Stimulated activated CD4-positive, alpha-beta T cell treated with anti-CD3 and anti-CD28 coated beads, Interleukin-2, amount 100 ng/mL, for 4 hours (primary cell): ENCODE data around the gene ORM1.

Experiments used
- DNase-seq: peaks from one replicate; pipeline ENCODE4 v3.0.0-alpha.2; 2020; ENCODE audit warnings: low read depth

The ORM1 gene

GRCh38 chr9:114287763-114288192 lies 35.1 kb upstream of the ORM1 start:
- no peak for DNase-seq

DNA sequence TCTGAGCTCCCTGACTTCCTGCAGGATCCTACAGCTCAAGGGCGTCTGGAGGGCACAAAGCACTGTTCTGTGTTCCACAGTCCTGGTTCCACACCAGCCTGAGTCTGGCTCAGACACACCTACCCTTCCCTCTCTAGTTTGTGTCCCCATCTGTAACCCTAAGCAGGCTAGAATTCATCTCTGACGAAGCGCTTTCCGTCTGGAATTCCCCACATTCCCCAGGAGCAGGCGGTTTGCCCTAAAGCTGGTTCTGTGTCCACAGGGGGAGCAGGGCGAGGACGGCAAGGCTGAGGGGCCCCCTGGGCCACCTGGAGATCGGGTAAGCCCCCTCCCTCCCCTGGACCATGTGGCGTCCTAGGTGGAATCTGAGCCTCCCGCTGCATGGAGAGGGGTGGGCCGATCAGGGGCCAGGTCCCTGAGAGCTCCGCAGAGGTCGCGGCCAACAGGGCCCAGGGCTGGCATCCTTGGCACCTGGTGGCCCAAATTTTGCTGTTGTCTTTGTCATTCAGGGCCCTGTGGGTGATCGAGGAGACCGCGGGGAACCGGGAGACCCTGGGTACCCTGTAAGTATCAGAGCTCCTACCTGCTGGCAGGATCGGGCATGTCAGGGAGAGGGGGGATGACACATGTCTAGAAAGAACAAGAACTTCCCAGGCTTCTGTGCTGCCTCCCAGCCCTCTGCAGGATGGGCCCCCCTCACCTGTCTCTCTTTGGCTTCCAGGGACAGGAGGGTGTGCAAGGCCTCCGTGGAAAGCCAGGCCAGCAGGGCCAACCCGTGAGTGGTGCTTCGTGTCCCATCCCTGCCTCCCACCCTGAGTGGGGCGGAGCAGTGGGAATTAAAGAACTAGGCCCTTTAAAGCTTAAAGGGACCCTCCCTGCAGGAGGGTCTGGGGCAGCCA lies 34.5 kb upstream of the ORM1 start:
- no peak for DNase-seq

- DNase-seq, result no peak
These were observed 33.8 kb upstream of the ORM1 start for GRCh38 chr9:114289106-114289505.

GRCh38 chr9:114289571-114290481 lies 33.1 kb upstream of the ORM1 start:
- DNase-seq, result no peak

DNA sequence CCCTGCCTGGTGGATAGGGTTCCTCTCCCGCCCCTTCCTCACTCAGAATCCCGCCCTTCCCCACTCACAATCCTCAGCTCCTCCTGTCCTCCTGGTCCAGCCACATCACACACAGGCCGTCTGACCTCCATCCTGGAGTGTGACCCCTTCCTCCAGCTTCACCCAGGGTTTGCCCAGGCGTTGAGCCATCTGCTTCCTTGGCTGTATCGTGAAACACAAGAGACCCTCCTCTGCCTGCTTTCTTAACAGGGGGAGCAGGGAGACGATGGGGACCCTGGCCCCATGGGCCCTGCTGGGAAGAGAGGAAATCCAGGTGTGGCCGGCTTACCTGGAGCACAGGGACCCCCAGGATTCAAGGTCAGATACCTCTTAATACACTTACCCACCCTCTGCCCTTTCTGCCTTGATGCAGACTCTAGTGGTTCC lies 32.3 kb upstream of the ORM1 start:
- DNase-seq, result no peak

GRCh38 chr9:114291064-114291474 lies 31.8 kb upstream of the ORM1 start:
- DNase-seq, result peak; percentile 39

DNA sequence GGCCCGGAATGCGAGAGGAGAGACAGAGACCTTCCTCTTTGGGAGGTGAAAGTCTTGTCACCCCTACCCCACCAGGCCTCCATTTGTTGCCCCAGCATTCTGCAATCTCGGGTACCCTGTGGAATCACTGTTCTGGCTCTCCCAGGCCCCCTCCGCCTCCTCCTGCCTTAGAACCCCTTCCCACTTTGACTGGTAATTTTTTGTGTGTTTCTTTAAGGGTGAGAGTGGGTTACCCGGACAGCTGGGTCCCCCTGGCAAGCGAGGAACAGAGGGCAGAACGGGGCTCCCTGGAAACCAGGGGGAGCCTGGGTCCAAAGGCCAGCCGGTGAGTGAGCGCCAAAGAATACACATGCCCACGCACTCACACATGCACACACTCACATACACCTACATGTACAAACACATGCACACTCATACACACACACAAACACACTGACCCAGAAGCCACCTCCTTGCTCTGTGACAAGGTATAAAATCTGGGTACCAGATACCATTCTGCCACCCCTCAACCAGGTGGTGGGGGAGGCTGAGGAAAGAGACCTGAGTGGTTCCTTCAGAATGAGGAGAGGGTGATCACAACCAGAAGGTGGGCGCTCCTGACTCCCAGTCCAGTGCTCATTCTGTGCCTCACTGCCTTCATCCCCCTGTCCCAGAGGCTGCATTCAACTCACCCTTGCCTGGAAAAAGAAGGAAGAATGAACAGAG lies 30.9 kb upstream of the ORM1 start:
- no peak for DNase-seq

DNA sequence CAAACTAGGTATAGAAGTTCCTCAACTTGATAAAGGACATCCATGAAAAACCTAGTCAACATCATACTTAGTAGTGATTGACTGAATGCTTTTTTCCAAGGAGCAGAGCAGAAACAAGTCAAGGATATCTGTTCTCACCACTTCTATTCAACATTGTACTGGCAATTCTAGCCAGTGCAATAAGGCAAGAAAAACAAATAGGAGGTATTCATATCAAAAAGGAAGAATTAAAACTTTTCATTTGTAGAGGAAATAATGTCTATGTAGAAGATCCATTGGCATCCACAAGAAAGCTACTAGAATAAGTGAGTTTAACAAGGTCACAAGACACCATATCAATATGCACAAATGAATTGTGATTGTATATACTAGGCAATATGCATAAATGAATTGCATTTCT lies 28.2 kb upstream of the ORM1 start:
- DNase-seq, result no peak

DNA sequence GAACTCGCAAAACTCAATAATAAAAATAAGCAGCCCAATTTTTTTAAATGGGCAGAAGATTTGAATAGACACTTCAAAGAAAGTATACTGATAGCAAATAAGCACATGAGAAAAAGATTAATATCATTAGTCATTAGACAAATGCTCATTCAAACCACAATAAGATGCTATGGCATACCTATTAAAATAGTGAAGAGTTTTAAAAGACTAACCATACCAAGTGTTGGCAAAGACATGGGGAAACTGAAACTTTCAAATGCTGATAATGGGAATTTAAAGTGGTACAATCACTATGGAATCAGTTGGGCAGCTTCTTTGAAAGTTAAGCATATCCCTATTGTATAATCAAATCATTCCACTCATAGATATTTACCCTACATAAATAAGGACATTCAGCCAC lies 26.6 kb upstream of the ORM1 start:
- no peak for DNase-seq

GRCh38 chr9:114299286-114300152 lies 23.4 kb upstream of the ORM1 start:
- no peak for DNase-seq

DNA sequence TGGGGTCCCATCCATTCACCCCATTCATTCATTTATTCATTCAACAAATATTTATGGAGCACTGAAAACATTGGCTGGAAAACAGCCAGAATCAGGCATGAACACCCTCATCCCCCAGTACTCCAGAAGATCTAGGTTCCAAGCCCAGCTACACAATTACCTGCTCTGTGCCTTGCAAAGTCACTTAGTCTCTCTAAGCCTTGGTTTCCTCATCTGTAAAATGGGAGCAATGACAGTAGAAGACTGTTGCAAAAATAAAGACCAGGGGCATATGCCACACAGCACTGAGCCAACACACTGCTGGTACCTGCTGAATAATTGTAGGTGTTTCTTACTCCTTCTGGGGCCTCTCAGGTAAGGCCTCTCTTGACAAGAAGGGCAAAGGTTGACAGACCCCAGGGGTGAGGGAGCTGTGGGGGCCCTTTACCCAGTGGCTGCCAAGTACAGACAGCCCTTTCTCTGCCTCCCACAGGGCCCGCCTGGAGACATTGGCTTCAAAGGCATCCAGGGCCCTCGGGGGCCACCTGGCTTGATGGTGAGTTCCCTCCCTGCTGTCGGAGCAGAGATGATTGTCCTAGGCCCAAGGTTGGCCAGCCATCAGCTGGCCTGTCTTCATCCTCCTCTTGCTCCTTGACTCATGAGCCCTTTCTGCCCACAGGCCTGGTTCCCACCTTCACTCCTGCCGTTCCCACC lies 22.6 kb upstream of the ORM1 start:
- no peak for DNase-seq

GRCh38 chr9:114300846-114301797 lies 21.8 kb upstream of the ORM1 start:
- no peak for DNase-seq

GRCh38 chr9:114301798-114302565 lies 20.9 kb upstream of the ORM1 start:
- DNase-seq, result no peak

DNA sequence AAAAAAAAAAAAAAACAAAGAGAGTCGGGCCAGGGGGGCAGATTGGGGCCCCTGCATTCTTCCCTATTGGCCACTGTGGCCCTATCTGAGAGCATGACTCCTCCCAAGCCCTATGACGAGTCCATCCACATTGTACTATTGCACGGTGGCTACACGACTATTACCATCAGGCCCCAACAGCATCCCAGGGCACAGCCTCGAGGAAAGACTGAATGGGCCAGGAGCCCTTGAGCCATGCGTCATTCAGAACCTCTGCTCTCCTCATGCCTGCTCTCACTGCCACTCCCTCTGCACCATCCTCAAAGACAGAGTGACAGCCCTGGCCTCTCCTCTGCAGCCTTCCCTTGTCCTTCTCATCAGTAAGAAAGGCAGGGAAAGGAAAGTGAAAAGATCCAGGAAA lies 20.2 kb upstream of the ORM1 start:
- DNase-seq, result no peak

- DNase-seq, result no peak
These were observed 19.3 kb upstream of the ORM1 start for GRCh38 chr9:114303571-114303970.

DNA sequence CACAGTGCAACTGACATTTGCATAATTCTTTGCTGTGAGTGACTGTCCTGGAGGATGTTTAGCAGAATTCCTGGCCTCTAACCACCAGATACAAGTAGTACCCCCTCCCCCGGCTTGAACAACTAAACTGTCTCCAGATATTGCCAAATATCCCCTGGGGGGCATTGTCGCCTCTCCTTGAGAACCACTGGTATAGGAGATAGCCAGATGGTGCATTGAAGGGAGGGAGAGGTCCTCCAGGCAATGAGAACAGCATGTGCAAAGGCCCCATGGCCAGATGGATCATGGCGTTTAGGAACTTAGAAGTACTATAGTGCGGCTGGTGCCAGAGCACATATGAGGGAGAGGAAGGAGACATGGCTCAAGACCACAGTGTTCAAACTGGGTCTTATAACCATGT lies 18.9 kb upstream of the ORM1 start:
- no peak for DNase-seq

DNA sequence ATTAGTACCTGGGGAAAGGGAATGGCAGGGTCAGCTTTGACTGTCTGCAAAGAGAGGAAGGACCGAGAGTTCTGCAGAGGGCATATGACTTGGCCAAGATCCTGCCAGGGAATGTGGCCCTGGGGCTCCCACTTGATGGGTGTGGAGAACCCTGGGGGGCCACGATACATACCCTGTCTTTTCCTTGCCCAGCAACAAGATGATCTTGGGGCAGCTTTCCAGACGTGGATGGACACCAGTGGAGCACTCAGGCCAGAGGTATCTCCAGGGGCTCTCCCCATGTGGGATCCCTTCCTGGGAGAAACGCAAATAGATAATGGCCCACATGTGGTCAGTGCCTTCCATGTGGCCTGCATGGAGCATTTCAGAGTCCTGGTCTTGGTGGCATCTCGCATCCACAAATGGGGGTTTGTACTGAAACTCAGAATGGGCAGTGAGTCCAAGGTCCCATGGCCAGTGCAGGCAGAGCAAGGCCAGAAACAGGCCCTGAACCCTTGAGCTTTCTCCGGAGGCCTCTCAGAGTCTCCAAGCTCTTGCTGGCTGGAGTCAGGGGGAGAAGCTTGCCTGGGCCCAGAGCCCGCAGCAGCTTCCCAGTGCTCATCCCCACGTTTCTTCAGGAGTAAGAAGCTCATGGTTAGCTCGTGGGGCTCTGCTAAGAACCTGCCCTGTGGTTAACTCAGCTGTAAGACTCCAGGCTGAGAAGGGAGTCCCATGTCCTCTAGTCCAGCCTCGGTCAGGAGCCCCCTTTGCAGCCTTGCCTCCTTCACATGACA lies 18.3 kb upstream of the ORM1 start:
- no peak for DNase-seq

DNA sequence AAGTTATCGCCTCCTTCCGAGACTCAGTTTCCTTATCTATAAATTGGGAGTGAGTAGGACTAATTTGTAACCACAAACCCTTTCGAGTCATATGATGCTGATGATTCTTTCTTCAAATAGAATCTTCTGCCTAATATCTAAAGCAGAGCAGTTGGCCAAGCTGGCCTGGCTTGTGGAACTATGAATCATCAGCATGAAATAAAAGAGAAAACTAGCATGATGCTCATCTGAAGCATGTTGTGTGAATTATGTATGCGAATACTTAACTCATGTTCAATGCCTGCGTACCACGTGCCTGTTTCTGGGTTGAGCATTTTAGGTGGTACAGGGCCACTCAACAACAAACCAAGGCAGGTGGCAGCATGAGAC lies 15.0 kb upstream of the ORM1 start:
- no peak for DNase-seq
